OCI-LY1 (cell line): ENCODE results near the gene MRC2.

Source experiments
- EZH2 ChIP-seq: fragments of 200-600 bp; sonication (generic), shearing (Covaris generic); IDR thresholded peaks from 2 replicates; pipeline ENCODE4 v1.8.0; 2017; ENCODE audit warnings: borderline replicate concordance, mixed run types, mild to moderate bottlenecking, antibody characterized with exemption, low read length, moderate library complexity, mixed read lengths
- TF ChIP-seq, protein P1 (sequence below): fragments of 200-600 bp; sonication (generic), shearing (Covaris generic); IDR thresholded peaks from 2 replicates; pipeline ENCODE4 v1.5.1; 2017; ENCODE audit warnings: mild to moderate bottlenecking, antibody characterized with exemption, low read length, moderate library complexity, mixed read lengths

DNA sequence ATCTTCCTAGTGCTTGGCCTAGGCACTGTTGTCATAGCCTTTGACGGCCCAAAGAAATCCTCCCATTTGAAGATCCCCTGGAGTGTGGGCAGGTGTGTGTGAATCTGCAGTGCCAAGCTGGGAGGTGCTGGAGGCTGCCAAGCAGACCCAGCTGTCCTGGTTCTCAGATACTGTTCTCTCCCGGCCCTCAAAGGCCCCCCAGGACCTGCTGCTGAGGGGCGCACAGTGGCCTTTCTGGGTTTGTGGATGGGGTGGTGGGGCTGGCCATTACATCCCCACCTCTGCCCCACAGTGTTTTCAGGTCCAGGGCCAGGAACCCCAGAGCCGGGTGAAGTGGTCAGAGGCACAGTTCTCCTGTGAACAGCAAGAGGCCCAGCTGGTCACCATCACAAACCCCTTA, 60.5 kb downstream of the MRC2 start:
- TF ChIP-seq, protein P1, sequence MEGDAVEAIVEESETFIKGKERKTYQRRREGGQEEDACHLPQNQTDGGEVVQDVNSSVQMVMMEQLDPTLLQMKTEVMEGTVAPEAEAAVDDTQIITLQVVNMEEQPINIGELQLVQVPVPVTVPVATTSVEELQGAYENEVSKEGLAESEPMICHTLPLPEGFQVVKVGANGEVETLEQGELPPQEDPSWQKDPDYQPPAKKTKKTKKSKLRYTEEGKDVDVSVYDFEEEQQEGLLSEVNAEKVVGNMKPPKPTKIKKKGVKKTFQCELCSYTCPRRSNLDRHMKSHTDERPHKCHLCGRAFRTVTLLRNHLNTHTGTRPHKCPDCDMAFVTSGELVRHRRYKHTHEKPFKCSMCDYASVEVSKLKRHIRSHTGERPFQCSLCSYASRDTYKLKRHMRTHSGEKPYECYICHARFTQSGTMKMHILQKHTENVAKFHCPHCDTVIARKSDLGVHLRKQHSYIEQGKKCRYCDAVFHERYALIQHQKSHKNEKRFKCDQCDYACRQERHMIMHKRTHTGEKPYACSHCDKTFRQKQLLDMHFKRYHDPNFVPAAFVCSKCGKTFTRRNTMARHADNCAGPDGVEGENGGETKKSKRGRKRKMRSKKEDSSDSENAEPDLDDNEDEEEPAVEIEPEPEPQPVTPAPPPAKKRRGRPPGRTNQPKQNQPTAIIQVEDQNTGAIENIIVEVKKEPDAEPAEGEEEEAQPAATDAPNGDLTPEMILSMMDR: no peak
- no peak for TF ChIP-seq EZH2
